Tibial artery (tissue), 4 donors: ENCODE data around the gene PPM1M.
A peak's percentile ranks its signal among the peaks of the same experiment; 100 is the strongest.

Source experiments
- DNase-seq, 2 donors: peaks; one replicate each; pipeline ENCODE4 v3.0.0-alpha.2; 2019
- H3K27ac ChIP-seq, 2 donors: fragments of 200-600 bp; sonication (generic) in 1 of 2; 1 replicate in 1 of 2; 2 replicates in 1 of 2; pipeline ENCODE4 v1.5.1; 2018 to 2019; ENCODE audit warnings: mild to moderate bottlenecking in 1 of 2
- H3K27me3 ChIP-seq, 2 donors: fragments of 200-600 bp; sonication (generic) in 1 of 2; one replicate each; pipeline versions ENCODE4 v1.5.1 to v1.6.0; 2016 to 2019
- H3K36me3 ChIP-seq, 3 donors: fragments of 200-600 bp; sonication (generic) in 2 of 3; one replicate each; pipeline ENCODE4 v1.5.1; 2016 to 2019; ENCODE audit warnings: mild to moderate bottlenecking in 2 of 3
- H3K4me1 ChIP-seq, 4 donors: fragments of 200-600 bp; sonication (generic) in 2 of 4; 1 replicate in 3 of 4; 2 replicates in 1 of 4; pipeline ENCODE4 v1.5.1; 2016 to 2019
- H3K4me3 ChIP-seq, 2 donors: fragments of 200-600 bp; sonication (generic) in 1 of 2; 1 replicate in 1 of 2; 2 replicates in 1 of 2; pipeline ENCODE4 v1.5.1; 2018 to 2019; ENCODE audit warnings: mild to moderate bottlenecking in 2 of 2
- H3K9me3 ChIP-seq, 3 donors: fragments of 200-600 bp; sonication (generic) in 1 of 3; one replicate each; pipeline ENCODE4 v1.5.1; 2016 to 2019
- CTCF ChIP-seq, 2 experiments: fragments of 200-600 bp in 1 of 2; fragments of 450-650 bp in 1 of 2; IDR thresholded peaks; one replicate each; pipeline ENCODE4 v1.5.1; 2017 to 2019; ENCODE audit warnings: antibody characterized with exemption in 2 of 2, mild to moderate bottlenecking in 1 of 2, moderate library complexity in 1 of 2
- intact Hi-C: fragments of 100-400 bp; cut with DNase I; formaldehyde crosslinking; loops from one replicate; pipeline ENCODE4 v1.15.0; 2023; ENCODE audit warnings: low total_unique reads

PPM1M gene

GRCh38 chr3:52213005-52213404 lies 32.6 kb upstream of the PPM1M start:
- H3K36me3 ChIP-seq = peaks cover 60 to 78% (median 76%) of the 10 kb centered on the region in 3 donors
- DNase-seq = no peak
- no peaks in the 10 kb centered on the region for H3K9me3 ChIP-seq
- no peak for TF ChIP-seq CTCF (IDR thresholded peaks at IDR 0.05)
- H3K27ac ChIP-seq = no peak overlapping the region
- peaks cover 0 to 10% (median 5%) of the 10 kb centered on the region in 4 donors for H3K4me1 ChIP-seq
- no peaks in the 10 kb centered on the region for H3K27me3 ChIP-seq
- no peak overlapping the region for H3K4me3 ChIP-seq
- intact Hi-C loops = no loop called here

- Histone ChIP-seq H3K9me3 (no peaks in the 10 kb centered on the region), H3K27me3 (no peaks in the 10 kb centered on the region), H3K36me3 (peaks cover 51 to 69% (median 67%) of the 10 kb centered on the region in 3 donors), H3K4me1 (peaks cover 0 to 19% (median 5%) of the 10 kb centered on the region in 4 donors), H3K27ac (no peak overlapping the region), H3K4me3 (no peak overlapping the region)
- TF ChIP-seq CTCF (IDR thresholded peaks at IDR 0.05) = no peak
- no peak for DNase-seq
- intact Hi-C loops = no loop called here
Observed at GRCh38 chr3:52213901-52214300, 31.7 kb upstream of the PPM1M start.

GRCh38 chr3:52215351-52215750 lies 30.2 kb upstream of the PPM1M start:
- no peak for TF ChIP-seq CTCF (IDR thresholded peaks at IDR 0.05)
- Histone ChIP-seq H3K27me3 (no peaks in the 10 kb centered on the region), H3K27ac (no peak overlapping the region), H3K4me3 (no peak overlapping the region), H3K36me3 (peaks cover 38 to 55% (median 53%) of the 10 kb centered on the region in 3 donors), H3K4me1 (peaks cover 0 to 34% (median 5%) of the 10 kb centered on the region in 4 donors), H3K9me3 (no peaks in the 10 kb centered on the region)
- DNase-seq = no peak
- intact Hi-C loops = no loop called here

- H3K9me3 ChIP-seq = no peaks in the 10 kb centered on the region
- DNase-seq = peak in 1 of 2 donors; percentile 52
- TF ChIP-seq CTCF (IDR thresholded peaks at IDR 0.05) = no peak
- no peaks in the 10 kb centered on the region for H3K27me3 ChIP-seq
- peaks cover 0 to 48% (median 5%) of the 10 kb centered on the region in 4 donors for H3K4me1 ChIP-seq
- peak overlapping the region in 1 of 2 donors; percentile 9 for H3K27ac ChIP-seq
- H3K36me3 ChIP-seq = peaks cover 23 to 40% (median 38%) of the 10 kb centered on the region in 3 donors
- intact Hi-C loops = no loop called here
- no peak overlapping the region for H3K4me3 ChIP-seq
Observed at GRCh38 chr3:52216585-52217408, 28.8 kb upstream of the PPM1M start.

GRCh38 chr3:52217409-52217805 lies 28.2 kb upstream of the PPM1M start:
- no peak for DNase-seq
- Histone ChIP-seq H3K36me3 (peaks cover 17 to 37% (median 32%) of the 10 kb centered on the region in 3 donors), H3K4me3 (no peak overlapping the region), H3K9me3 (no peaks in the 10 kb centered on the region), H3K27me3 (no peaks in the 10 kb centered on the region), H3K27ac (peak overlapping the region in 1 of 2 donors; percentile 9), H3K4me1 (peaks cover 0 to 52% (median 5%) of the 10 kb centered on the region in 4 donors)
- intact Hi-C loops = no loop called here
- no peak for TF ChIP-seq CTCF (IDR thresholded peaks at IDR 0.05)
